ENCODE results near the gene TTC27. TPM values are rescaled to one million over a fixed set of nuclear protein-coding genes. Genes with fewer than 3 reads are reported as not detected.

The TTC27 gene
- total RNA-seq, 1 experiment from 2014 or later: 25.1 TPM

DNA sequence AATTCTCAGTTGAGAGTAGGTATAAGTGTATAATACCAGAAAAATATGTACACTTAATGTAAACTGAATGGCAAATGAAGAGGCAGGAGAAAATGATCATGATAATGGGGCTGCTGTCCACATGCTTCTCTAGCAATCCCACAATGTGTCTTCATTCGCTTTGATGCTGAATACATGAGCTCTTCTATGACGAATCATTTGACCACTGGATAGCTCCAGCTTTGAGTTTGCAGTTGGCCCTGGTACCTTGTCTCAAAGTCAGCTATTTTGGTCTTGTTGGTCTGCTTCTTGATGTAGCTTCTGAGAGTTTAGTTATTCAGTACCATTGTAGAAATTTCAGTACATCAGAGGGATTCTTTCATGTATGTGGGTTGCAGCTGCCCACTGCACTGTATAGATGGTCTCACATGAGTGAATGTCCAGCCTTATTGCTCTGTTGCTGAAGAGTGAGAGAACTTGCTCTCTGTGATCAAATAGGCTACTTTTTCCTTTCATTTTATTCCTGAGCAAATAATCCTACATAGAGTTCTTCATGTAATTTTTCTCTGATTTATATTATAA lies 105.1 kb downstream of the TTC27 start:
- DNase-seq (ENCODE audit: low spot score) (no peak), ATAC-seq (no peak)
- POLR2A ChIA-PET: no interaction called here
- Mint-ChIP-seq H3K4me1 (peaks cover 22% of the 10 kb centered on the region), H3K9me3 (no peaks in the 10 kb centered on the region), H3K36me3 (peaks cover 4% of the 10 kb centered on the region; the same call in 1 of the 2 replicates), H3K27me3 (ENCODE audit: low read depth) (no peaks in the 10 kb centered on the region), H3K27ac (no peak overlapping the region), H3K4me3 (no peak overlapping the region)
- CTCF ChIA-PET: no interaction called here
- TF ChIP-seq, protein P1, sequence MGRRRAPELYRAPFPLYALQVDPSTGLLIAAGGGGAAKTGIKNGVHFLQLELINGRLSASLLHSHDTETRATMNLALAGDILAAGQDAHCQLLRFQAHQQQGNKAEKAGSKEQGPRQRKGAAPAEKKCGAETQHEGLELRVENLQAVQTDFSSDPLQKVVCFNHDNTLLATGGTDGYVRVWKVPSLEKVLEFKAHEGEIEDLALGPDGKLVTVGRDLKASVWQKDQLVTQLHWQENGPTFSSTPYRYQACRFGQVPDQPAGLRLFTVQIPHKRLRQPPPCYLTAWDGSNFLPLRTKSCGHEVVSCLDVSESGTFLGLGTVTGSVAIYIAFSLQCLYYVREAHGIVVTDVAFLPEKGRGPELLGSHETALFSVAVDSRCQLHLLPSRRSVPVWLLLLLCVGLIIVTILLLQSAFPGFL (CRISPR knock-in tag; IDR thresholded peaks at IDR 0.05; ENCODE audit: borderline replicate concordance): no peak
- no peak for TF ChIP-seq ATF3 (CRISPR knock-in tag; conservative IDR thresholded peaks at IDR 0.05)
- TF ChIP-seq RELA (CRISPR knock-in tag; IDR thresholded peaks at IDR 0.05; ENCODE audit: borderline replicate concordance): no peak
- TF ChIP-seq HMGXB4 (CRISPR knock-in tag; IDR thresholded peaks at IDR 0.05): no peak
- TF ChIP-seq, protein P2, sequence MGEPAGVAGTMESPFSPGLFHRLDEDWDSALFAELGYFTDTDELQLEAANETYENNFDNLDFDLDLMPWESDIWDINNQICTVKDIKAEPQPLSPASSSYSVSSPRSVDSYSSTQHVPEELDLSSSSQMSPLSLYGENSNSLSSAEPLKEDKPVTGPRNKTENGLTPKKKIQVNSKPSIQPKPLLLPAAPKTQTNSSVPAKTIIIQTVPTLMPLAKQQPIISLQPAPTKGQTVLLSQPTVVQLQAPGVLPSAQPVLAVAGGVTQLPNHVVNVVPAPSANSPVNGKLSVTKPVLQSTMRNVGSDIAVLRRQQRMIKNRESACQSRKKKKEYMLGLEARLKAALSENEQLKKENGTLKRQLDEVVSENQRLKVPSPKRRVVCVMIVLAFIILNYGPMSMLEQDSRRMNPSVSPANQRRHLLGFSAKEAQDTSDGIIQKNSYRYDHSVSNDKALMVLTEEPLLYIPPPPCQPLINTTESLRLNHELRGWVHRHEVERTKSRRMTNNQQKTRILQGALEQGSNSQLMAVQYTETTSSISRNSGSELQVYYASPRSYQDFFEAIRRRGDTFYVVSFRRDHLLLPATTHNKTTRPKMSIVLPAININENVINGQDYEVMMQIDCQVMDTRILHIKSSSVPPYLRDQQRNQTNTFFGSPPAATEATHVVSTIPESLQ (CRISPR knock-in tag; IDR thresholded peaks at IDR 0.05): no peak
- TF ChIP-seq MXD4 (CRISPR knock-in tag; IDR thresholded peaks at IDR 0.05; ENCODE audit: borderline replicate concordance): no peak
- TF ChIP-seq E2F1 (CRISPR knock-in tag; IDR thresholded peaks at IDR 0.05): no peak
- TF ChIP-seq, protein P3, sequence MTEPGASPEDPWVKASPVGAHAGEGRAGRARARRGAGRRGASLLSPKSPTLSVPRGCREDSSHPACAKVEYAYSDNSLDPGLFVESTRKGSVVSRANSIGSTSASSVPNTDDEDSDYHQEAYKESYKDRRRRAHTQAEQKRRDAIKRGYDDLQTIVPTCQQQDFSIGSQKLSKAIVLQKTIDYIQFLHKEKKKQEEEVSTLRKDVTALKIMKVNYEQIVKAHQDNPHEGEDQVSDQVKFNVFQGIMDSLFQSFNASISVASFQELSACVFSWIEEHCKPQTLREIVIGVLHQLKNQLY (CRISPR knock-in tag; IDR thresholded peaks at IDR 0.05): no peak
- TF ChIP-seq, protein P4, sequence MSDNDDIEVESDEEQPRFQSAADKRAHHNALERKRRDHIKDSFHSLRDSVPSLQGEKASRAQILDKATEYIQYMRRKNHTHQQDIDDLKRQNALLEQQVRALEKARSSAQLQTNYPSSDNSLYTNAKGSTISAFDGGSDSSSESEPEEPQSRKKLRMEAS (CRISPR knock-in tag; IDR thresholded peaks at IDR 0.05): no peak
- TF ChIP-seq GABPB1 (CRISPR knock-in tag; IDR thresholded peaks at IDR 0.05): no peak
- TF ChIP-seq RORB (CRISPR knock-in tag; IDR thresholded peaks at IDR 0.05): no peak

GRCh38 chr2:32735348-32735747 lies 107.5 kb downstream of the TTC27 start:
- no peaks in the 10 kb centered on the region for H3K36me3 Mint-ChIP-seq
- ChIA-PET POLR2A (interaction anchor here (0.6 kb wide), 1 partner anchor 33 kb away, joined by 3 read pairs; no protein-coding TSS in a partner anchor), CTCF (no interaction called here)
- H3K27me3 Mint-ChIP-seq (ENCODE audit: low read depth): no peaks in the 10 kb centered on the region
- ATAC-seq (no peak), DNase-seq (ENCODE audit: low spot score) (no peak)
- H3K9me3 Mint-ChIP-seq: no peaks in the 10 kb centered on the region
- no peak overlapping the region for H3K27ac Mint-ChIP-seq
- H3K4me1 Mint-ChIP-seq: peaks cover 15% of the 10 kb centered on the region
- H3K4me3 Mint-ChIP-seq: no peak overlapping the region
- TF ChIP-seq ZNF263 (CRISPR knock-in tag; IDR thresholded peaks at IDR 0.05; ENCODE audit: low read depth) (no peak), FOXJ3 (CRISPR knock-in tag; IDR thresholded peaks at IDR 0.05; ENCODE audit: borderline replicate concordance) (no peak), ZNF671 (CRISPR knock-in tag; IDR thresholded peaks at IDR 0.05) (no peak), ZNF416 (CRISPR knock-in tag; IDR thresholded peaks at IDR 0.05) (no peak), ETV6 (CRISPR knock-in tag; IDR thresholded peaks at IDR 0.05) (no peak), NFE2L1 (CRISPR knock-in tag; IDR thresholded peaks at IDR 0.05) (no peak), SOX15 (CRISPR knock-in tag; IDR thresholded peaks at IDR 0.05) (no peak), USF1 (CRISPR knock-in tag; IDR thresholded peaks at IDR 0.05) (no peak), ATF3 (CRISPR knock-in tag; conservative IDR thresholded peaks at IDR 0.05) (no peak), CDX4 (CRISPR knock-in tag; IDR thresholded peaks at IDR 0.05; ENCODE audit: borderline replicate concordance) (no peak), ZNF121 (CRISPR knock-in tag; IDR thresholded peaks at IDR 0.05) (no peak)
- TF ChIP-seq, protein P4 (CRISPR knock-in tag; IDR thresholded peaks at IDR 0.05): no peak
- TF ChIP-seq, protein P5, sequence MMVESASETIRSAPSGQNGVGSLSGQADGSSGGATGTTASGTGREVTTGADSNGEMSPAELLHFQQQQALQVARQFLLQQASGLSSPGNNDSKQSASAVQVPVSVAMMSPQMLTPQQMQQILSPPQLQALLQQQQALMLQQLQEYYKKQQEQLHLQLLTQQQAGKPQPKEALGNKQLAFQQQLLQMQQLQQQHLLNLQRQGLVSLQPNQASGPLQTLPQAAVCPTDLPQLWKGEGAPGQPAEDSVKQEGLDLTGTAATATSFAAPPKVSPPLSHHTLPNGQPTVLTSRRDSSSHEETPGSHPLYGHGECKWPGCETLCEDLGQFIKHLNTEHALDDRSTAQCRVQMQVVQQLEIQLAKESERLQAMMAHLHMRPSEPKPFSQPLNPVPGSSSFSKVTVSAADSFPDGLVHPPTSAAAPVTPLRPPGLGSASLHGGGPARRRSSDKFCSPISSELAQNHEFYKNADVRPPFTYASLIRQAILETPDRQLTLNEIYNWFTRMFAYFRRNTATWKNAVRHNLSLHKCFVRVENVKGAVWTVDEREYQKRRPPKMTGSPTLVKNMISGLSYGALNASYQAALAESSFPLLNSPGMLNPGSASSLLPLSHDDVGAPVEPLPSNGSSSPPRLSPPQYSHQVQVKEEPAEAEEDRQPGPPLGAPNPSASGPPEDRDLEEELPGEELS (CRISPR knock-in tag; IDR thresholded peaks at IDR 0.05): no peak

Measured in WTC11 (cell line).